GM13977 (cell line): Measurements from ENCODE around the gene FGF5.

ENCODE experiments used
- DNase-seq: peaks from one replicate; pipeline ENCODE4 v3.0.0; 2012; ENCODE audit warnings: low spot score
- CTCF ChIP-seq: IDR thresholded peaks from 2 replicates; pipeline ENCODE4 v1.5.1; 2012; ENCODE audit warnings: mild to moderate bottlenecking, control low read depth; ENCODE audit not compliant: insufficient read depth; ENCODE audit errors: extremely low read depth, missing control alignments
- in situ Hi-C: fragments of 300-500 bp; cut with MboI; formaldehyde crosslinking; loops from one replicate; pipeline ENCODE4 v1.12.0; 2022; ENCODE audit warnings: low sequenced_read_pairs, low pct_unique_long_range_greater_than_20kb, mixed read lengths, inconsistent platforms; ENCODE audit not compliant: unreplicated experiment

FGF5 gene

DNA sequence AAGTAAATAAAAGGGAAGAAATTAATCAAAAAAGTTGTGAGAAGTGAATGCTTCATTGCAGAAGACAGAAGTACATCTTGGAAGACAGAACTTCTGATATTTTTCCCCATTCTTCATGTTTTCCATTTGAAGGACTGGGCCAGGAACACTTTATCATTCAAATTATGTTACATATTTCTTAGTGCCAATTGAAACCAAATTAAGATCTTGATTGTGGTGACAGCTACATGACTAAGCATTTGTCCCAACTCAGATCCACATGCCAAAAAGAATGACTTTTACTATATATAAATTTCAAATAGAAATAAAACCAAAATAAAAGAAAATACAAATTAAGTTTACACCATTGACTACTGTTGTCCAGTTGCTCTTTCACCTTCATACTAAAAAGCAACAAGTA is 14.0 kb upstream of the FGF5 start:
- DNase-seq, result no peak
- in situ Hi-C loops, result no loop called here
- no peak for TF ChIP-seq CTCF

- no peak for DNase-seq
- no peak for TF ChIP-seq CTCF
- in situ Hi-C loops, result no loop called here
Measured at GRCh38 chr4:80252953-80253352, 13.5 kb upstream of the FGF5 start.

DNA sequence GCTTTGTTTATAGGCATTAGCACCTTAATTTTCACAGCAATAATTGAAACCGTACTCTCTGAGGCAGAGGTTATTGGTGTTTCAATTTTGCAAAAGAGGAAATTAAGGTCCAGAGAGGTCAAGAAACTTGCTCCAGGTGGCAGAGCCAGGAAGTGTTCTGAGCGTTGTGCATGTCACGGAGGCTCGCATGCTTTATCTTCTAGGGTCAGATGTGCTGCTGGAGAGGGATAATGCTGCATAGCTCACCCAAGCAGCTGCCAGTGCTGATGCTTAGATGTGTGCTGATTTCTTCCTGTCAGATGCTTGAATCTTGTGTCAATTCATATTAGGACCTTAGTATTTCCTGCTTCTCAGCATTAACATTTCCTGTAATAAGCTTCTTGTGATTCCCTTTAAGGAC is 13.0 kb upstream of the FGF5 start:
- TF ChIP-seq CTCF, result no peak
- no peak for DNase-seq
- in situ Hi-C loops, result no loop called here

GRCh38 chr4:80254114-80254513 is 12.3 kb upstream of the FGF5 start:
- DNase-seq, result no peak
- TF ChIP-seq CTCF, result no peak
- in situ Hi-C loops, result no loop called here

GRCh38 chr4:80255329-80256095 is 11.0 kb upstream of the FGF5 start:
- DNase-seq, result no peak
- in situ Hi-C loops, result no loop called here
- TF ChIP-seq CTCF, result no peak

DNA sequence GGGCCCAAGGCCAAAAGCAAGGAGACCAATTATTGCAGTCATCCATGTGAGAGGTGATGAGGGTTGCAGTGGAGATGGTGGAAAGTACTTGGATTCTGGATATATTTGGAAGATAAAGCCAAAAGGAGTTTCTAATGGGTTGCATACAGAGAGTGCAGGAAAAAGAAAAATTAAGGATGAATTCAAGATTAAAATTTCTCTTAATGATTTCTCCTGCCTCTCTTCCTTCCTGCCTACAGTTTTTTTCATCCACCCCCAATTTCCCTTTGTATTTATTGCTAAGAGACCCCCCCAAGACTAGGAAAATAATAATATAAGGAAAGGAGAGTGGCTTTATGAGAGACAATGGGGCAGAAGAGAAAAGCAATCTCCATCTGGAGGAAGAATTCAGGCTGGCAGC is 8.6 kb upstream of the FGF5 start:
- in situ Hi-C loops, result no loop called here
- DNase-seq, result no peak
- TF ChIP-seq CTCF, result no peak

GRCh38 chr4:80259012-80259411 is 7.5 kb upstream of the FGF5 start:
- no peak for TF ChIP-seq CTCF
- no peak for DNase-seq
- in situ Hi-C loops, result no loop called here
